Activated CD8-positive, alpha-beta T cell treated with anti-CD3 and anti-CD28 coated beads for 36 hours (primary cell): ENCODE measurements around the gene ZNF532. TPM values are rescaled to one million over a fixed set of nuclear protein-coding genes. Genes with fewer than 3 reads are reported as not detected.
"Not testable (repeated sequence)": the region's sequence is repeated elsewhere in the genome, so short reads cannot be mapped to it uniquely, and the experiment has no call there.

Source experiments
- ATAC-seq: fragments of 200-7000 bp; cut with Tn5 transposase; one replicate; pipeline ENCODE4 v1.10.0; 2021; ENCODE audit warnings: mild to moderate bottlenecking, moderate library complexity
- CTCF ChIA-PET: fragments of 350-600 bp; sonication (Branson Sonifier 250); formaldehyde crosslinking; loops from one replicate; lab custom pipeline; 2021; ENCODE audit warnings: antibody characterized with exemption; lab: Charles Lee
- POLR2A ChIA-PET: fragments of 350-600 bp; sonication (Branson Sonifier 250); formaldehyde crosslinking; loops from one replicate; lab custom pipeline; 2021; ENCODE audit warnings: antibody characterized with exemption; lab: Charles Lee
- DNase-seq: peaks from one replicate; pipeline ENCODE4 v3.0.0-alpha.2; 2020
- H3K27ac Mint-ChIP-seq: one replicate; pipeline ENCODE4 v1.8.0; 2021; ENCODE audit warnings: mild to moderate bottlenecking, mixed read lengths
- H3K27me3 Mint-ChIP-seq: one replicate; pipeline ENCODE4 v1.8.0; 2021; ENCODE audit warnings: mixed read lengths
- H3K36me3 Mint-ChIP-seq: one replicate; pipeline ENCODE4 v1.8.0; 2021; ENCODE audit warnings: low read depth, mixed read lengths
- H3K4me1 Mint-ChIP-seq: one replicate; pipeline ENCODE4 v1.8.0; 2021; ENCODE audit warnings: low read depth, mixed read lengths
- H3K4me3 Mint-ChIP-seq: one replicate; pipeline ENCODE4 v1.8.0; 2021; ENCODE audit warnings: mild to moderate bottlenecking, moderate library complexity, mixed read lengths
- H3K9me3 Mint-ChIP-seq: one replicate; pipeline ENCODE4 v1.8.0; 2021; ENCODE audit warnings: mixed read lengths
- intact Hi-C: fragments of 100-400 bp; cut with micrococcal nuclease; formaldehyde crosslinking; loops from one replicate; pipeline ENCODE4 v1.10.0; 2022
- total RNA-seq, 2 experiments: library from RNA; stranded (reverse); gene quantifications; one replicate each; pipeline ENCODE4 v1.2.3, GENCODE V29; 2021
- TF ChIP-seq, protein P1 (sequence below): fragments of 200-600 bp; IDR thresholded peaks from one replicate; pipeline ENCODE4 v1.8.0; 2022; ENCODE audit warnings: antibody characterized with exemption, mild to moderate bottlenecking

The ZNF532 gene
- 1 to 10 TPM; 1.3 to 1.8 TPM for total RNA-seq

DNA sequence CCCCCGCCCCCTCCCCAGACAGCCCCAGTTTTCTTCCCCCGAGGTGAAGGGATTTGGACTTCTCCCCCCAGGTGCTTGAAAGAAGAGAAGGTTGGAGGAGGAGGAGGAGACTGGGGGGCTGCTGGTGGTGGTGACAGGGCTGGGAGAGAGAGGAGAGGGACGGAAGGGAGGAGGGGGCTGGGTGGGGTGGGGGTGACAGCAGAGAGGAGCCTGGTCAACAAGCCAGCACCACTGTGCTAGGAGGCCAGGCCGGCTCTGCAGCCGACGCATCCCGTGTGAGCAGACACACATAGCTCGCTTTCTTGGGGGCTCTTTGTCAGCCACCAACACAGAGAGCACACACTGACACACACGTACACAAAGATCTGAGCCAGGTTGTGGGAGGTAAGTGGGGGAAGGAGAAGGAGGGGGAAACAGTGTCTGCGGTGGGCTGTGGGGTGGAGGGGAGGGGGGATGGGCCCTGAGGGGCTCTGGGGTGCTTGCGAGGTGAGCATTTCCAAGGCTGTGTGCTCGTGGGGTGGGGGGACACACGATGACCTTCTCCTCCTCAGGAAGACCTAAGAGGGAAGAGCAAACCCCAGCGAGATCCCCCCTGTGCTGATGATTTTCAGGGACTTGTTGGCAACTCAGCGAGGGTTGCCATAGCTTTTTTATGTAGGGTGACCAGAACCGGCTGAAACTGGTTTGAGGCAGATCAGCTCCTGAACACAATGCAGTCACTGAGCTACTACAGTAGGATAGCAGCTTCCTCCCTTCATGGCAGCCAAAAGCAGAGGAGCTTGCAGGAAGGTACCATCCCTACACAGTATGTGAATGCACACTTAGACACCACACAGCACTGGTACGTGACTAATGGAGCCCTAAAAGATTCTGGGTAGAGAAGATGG is at the start of gene ZNF532:
TSS of gene ZNF532 (plus strand) at position 732 of the 887 bp plus-strand sequence. CDS start 53,411 bp downstream, outside the sequence.
- Mint-ChIP-seq H3K4me3 (peak within 1 kb of the TSS; percentile 26), H3K9me3 (peaks cover 4% of the 10 kb centered on the region), H3K27me3 (peaks cover 62% of the 10 kb centered on the region), H3K27ac (no peak within 1 kb of the TSS), H3K36me3 (no peaks in the 10 kb centered on the region), H3K4me1 (peaks cover 8% of the 10 kb centered on the region)
- TF ChIP-seq, protein P1, sequence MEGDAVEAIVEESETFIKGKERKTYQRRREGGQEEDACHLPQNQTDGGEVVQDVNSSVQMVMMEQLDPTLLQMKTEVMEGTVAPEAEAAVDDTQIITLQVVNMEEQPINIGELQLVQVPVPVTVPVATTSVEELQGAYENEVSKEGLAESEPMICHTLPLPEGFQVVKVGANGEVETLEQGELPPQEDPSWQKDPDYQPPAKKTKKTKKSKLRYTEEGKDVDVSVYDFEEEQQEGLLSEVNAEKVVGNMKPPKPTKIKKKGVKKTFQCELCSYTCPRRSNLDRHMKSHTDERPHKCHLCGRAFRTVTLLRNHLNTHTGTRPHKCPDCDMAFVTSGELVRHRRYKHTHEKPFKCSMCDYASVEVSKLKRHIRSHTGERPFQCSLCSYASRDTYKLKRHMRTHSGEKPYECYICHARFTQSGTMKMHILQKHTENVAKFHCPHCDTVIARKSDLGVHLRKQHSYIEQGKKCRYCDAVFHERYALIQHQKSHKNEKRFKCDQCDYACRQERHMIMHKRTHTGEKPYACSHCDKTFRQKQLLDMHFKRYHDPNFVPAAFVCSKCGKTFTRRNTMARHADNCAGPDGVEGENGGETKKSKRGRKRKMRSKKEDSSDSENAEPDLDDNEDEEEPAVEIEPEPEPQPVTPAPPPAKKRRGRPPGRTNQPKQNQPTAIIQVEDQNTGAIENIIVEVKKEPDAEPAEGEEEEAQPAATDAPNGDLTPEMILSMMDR, result no peak
- ATAC-seq (peak; percentile 17), DNase-seq (peak; percentile 14)
- intact Hi-C loops, result no loop called here
- CTCF ChIA-PET, result no interaction called here
- POLR2A ChIA-PET, result interaction anchor here (1.4 kb wide), 1 partner anchor 14 kb away, joined by 3 read pairs; no protein-coding TSS in a partner anchor

DNA sequence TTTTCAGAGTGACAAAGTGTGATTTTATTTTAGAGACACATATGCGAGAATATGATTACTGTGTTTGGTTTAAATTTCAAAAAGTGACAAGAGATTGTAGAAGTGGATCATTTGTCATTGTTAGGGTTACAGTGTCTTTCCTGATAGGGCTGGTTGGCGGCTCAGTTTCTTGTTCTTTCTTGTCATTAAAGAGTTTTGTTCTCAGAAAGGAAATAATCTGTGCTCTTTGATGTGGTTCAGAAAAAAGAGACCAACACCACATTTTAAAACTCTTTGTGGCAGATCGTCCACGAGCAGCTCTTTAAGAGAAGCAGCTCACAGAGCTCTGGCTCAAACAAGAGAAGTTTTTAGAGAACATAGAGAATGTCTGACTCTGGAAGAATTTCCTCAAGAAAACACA is 45.6 kb upstream of the ZNF532 start:
- Mint-ChIP-seq H3K4me1 (peaks cover 12% of the 10 kb centered on the region), H3K36me3 (no peaks in the 10 kb centered on the region), H3K9me3 (peaks cover 5% of the 10 kb centered on the region), H3K27ac (no peak overlapping the region), H3K27me3 (peaks cover 50% of the 10 kb centered on the region), H3K4me3 (no peak overlapping the region)
- intact Hi-C loops, result no loop called here
- ATAC-seq (peak; percentile 60), DNase-seq (peak; percentile 40)
- CTCF ChIA-PET, result interaction anchor here (1.7 kb wide), 1 partner anchor 38 kb away, joined by 5 read pairs; no protein-coding TSS in a partner anchor
- TF ChIP-seq, protein P1, result no peak
- POLR2A ChIA-PET, result no interaction called here

DNA sequence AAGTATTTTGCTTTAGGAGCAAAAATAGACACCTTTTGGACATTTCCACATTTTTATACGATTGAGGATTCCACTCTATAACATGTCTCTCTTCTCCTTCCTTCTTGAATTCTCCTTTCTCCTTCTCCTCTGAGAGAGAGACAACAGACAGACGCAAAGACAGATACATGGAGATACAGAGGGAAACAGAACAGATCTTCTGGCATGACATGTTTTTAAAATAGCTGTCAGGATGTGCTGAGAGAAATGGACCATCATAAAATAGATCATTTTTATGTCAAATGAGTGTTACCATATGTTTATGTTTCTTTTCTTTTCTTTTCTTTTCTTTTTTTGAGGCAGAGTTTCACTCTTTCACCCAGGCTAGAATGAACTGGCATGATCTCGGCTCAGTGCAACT is 44.4 kb upstream of the ZNF532 start:
- TF ChIP-seq, protein P1, result no peak
- POLR2A ChIA-PET, result no interaction called here
- Mint-ChIP-seq H3K4me1 (peaks cover 12% of the 10 kb centered on the region), H3K27ac (no peak overlapping the region), H3K9me3 (no peaks in the 10 kb centered on the region), H3K27me3 (peaks cover 45% of the 10 kb centered on the region), H3K36me3 (no peaks in the 10 kb centered on the region), H3K4me3 (no peak overlapping the region)
- CTCF ChIA-PET, result interaction anchor here (0.9 to 1.7 kb wide), 2 partner anchors 39 to 250 kb away, joined by 3 to 5 read pairs; no protein-coding TSS in a partner anchor
- intact Hi-C loops, result no loop called here
- ATAC-seq, result no peak
- DNase-seq, result no peak

DNA sequence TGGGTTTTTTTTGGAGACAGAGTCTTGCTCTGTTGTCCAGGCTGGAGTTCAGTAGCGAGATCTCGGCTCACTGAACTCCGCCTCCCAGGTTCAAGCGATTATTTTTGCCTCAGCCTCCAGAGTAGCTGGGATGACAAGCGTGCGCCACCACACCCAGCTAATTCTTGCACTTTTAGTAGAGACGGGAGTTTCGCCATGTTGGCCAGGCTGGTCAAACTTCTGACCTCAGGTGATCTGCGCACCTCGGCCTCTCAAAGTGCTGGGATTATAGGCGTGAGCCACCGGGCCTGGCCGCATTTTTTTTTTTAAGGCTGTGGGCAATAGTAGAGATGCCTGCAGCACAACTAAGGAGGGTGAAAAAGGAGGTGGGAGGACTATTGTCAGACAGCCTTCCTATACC is 41.7 kb upstream of the ZNF532 start:
- no peak for DNase-seq
- Mint-ChIP-seq H3K27ac (no peak overlapping the region), H3K27me3 (peaks cover 41% of the 10 kb centered on the region), H3K4me1 (peaks cover 12% of the 10 kb centered on the region), H3K9me3 (no peaks in the 10 kb centered on the region), H3K36me3 (no peaks in the 10 kb centered on the region), H3K4me3 (no peak overlapping the region)
- intact Hi-C loops, result no loop called here
- no peak for ATAC-seq
- TF ChIP-seq, protein P1, result no peak
- ChIA-PET POLR2A (no interaction called here), CTCF (no interaction called here)

DNA sequence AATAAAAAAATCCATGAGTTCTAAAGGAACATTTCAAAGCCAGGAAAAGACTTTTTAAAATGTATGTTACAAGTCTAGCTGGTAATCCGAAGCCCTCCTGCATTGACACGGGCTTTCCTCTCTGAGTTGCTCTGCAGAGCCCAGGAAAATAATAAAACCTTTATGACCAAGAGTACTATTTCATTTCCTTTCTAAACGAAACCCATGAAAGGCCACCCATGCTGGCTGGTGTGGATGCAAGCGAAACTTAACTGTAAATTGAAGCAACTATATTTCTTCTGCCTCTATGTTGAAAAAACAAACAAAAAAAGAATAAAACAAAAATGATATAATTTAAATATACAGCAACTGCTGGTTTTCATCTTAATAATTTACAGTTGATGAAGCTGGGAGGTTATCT is 41.3 kb upstream of the ZNF532 start:
- no peak overlapping the region for H3K4me3 Mint-ChIP-seq
- CTCF ChIA-PET, result no interaction called here
- intact Hi-C loops, result no loop called here
- H3K27ac Mint-ChIP-seq, result no peak overlapping the region
- peaks cover 42% of the 10 kb centered on the region for H3K27me3 Mint-ChIP-seq
- peaks cover 12% of the 10 kb centered on the region for H3K4me1 Mint-ChIP-seq
- H3K36me3 Mint-ChIP-seq, result no peaks in the 10 kb centered on the region
- POLR2A ChIA-PET, result no interaction called here
- TF ChIP-seq, protein P1, result no peak
- ATAC-seq, result no peak
- DNase-seq, result no peak
- no peaks in the 10 kb centered on the region for H3K9me3 Mint-ChIP-seq

- DNase-seq, intact Hi-C loops, H3K4me3 Mint-ChIP-seq, CTCF ChIA-PET, POLR2A ChIA-PET, H3K9me3 Mint-ChIP-seq, H3K27ac Mint-ChIP-seq, ATAC-seq, H3K4me1 Mint-ChIP-seq, H3K36me3 Mint-ChIP-seq: not testable (repeated sequence)
- H3K27me3 Mint-ChIP-seq, result peaks cover 37% of the 10 kb centered on the region
These were observed 37.8 kb upstream of the ZNF532 start for GRCh38 chr18:58826926-58827325.
